ENCODE measurements around the gene MYOD1. TPM values are rescaled to one million over a fixed set of nuclear protein-coding genes. Genes with fewer than 3 reads are reported as not detected.

MYOD1 gene
- total RNA-seq, 1 experiment from 2014 or later: not detected

DNA sequence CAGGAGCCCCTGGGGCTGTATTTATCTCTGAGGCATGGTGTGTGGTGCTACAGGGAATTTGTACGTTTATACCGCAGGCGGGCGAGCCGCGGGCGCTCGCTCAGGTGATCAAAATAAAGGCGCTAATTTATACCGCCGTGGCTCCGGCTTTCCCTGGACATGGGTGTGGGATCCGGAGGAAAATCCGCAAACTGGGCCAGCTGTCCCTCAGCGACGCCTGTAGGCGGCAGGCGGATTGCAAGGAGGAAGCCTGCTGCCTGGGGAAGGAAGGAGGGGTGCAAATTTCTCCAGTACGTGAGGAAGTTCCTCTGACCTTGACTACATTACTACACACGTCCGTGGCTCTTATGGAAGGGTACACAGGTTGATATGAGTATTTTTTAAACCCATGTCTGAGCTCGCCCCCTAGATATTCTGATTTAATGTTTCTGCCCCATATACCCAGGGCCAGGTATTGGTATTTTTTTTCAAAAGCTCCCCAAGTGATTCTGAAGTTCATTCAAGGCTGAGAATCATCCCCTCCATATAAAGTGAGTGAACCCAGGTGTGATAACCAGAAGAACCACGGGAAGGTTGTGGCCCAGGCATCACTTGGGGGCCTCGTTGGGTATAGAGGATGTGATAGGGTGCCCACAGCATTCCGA is 2.8 kb downstream of the MYOD1 start:
- Histone ChIP-seq H3K36me3 (no peaks in the 10 kb centered on the region), H3K4me3 (no peak overlapping the region), H3K27me3 (no peaks in the 10 kb centered on the region; the same call in none of the 2 replicates), H3K9me3 (no peaks in the 10 kb centered on the region)
- peak; percentile 40 for DNase-seq

DNA sequence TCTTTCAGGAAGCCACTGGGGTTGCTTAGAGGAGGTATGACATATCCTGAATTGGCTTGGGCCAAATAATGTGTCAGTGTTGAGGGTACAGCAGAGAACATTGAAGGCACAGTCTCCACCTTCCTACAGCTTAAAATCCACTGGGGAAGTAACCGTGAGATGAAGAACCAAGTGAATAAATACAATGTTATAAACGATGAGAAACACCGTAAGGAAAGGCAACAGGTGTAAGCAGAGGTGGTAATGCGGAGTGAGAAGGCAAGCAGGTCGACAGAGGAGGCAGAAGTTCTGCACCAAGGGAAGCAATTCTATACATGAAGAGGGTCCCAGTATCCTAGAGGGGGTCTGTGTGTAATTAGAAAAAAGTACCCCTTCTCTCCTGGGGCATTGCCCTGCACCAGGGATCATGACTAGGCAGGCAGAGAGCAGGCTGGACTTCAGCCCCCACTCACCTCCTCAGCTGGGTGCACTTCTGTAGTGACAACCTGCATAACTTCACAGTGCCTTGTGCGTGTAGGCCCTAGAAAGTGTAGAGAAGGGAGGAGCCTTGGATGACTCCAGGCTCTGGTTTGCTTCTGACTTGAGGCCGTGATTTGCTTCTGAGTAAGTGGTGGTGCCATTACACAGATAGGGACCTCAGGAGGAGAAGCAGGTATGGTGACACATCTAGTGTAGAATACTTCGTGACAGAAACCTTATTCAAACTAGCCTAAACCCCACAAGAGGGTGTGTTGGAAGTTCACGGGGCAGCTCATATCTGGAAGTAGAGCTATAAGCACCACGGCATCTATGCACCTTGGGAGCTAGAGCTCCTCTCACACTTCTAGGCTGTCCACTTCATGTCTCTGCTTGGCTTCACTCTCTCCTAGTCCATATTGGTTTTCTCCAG is 4.9 kb downstream of the MYOD1 start:
- no peaks in the 10 kb centered on the region; the same call in none of the 2 replicates for H3K27me3 ChIP-seq

DNA sequence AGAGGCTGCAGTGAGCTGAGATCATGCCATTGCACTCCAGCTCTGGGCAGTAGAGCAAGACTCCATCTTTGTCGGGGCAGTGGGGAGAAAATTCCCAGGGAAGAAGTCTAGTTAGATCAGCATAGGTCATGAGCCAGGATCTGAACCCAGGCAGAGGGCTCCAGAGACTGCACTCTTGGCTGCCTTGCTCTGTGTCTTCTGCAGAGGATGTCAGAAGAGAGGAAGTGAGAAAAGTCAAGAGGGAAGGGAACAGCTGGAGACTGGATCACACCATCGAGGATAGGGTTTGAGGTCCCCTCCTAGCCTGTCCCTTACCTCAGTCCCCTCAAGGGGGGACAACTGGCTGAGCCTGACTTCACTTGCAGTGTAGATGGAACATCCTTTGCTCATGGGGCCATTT is 5.8 kb downstream of the MYOD1 start:
- DNase-seq: no peak
- Histone ChIP-seq H3K9me3 (no peaks in the 10 kb centered on the region), H3K27me3 (no peaks in the 10 kb centered on the region; the same call in none of the 2 replicates), H3K36me3 (no peaks in the 10 kb centered on the region), H3K4me3 (no peak overlapping the region)

More for the DNA sequence above, 4.9 kb downstream of the MYOD1 start:
- no peak overlapping the region for H3K4me3 ChIP-seq
- no peaks in the 10 kb centered on the region for H3K9me3 ChIP-seq
- no peaks in the 10 kb centered on the region for H3K36me3 ChIP-seq
- DNase-seq: no peak

DNA sequence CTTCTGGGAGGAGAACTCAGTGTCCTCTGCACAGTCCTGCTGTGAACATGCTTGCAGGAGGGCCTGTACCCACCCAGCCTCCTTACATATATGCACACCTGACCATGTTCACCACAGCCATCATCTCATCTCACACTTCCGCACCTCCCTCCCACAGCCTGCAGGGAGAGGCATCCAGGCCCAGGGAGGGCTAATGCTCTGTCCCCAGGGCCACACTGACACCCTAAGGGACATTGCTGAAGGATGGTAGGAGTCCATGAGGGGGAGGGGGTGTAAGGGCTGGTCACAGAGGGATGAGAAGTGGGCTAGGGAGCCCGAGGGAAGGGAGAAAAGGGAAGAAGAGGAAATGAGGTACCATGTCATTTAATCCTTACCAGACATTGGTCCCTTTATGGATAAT is 10.8 kb downstream of the MYOD1 start:
- Histone ChIP-seq H3K36me3 (no peaks in the 10 kb centered on the region), H3K9me3 (no peaks in the 10 kb centered on the region), H3K4me3 (no peak overlapping the region), H3K27me3 (no peaks in the 10 kb centered on the region; the same call in 1 of the 2 replicates)
- DNase-seq: no peak

DNA sequence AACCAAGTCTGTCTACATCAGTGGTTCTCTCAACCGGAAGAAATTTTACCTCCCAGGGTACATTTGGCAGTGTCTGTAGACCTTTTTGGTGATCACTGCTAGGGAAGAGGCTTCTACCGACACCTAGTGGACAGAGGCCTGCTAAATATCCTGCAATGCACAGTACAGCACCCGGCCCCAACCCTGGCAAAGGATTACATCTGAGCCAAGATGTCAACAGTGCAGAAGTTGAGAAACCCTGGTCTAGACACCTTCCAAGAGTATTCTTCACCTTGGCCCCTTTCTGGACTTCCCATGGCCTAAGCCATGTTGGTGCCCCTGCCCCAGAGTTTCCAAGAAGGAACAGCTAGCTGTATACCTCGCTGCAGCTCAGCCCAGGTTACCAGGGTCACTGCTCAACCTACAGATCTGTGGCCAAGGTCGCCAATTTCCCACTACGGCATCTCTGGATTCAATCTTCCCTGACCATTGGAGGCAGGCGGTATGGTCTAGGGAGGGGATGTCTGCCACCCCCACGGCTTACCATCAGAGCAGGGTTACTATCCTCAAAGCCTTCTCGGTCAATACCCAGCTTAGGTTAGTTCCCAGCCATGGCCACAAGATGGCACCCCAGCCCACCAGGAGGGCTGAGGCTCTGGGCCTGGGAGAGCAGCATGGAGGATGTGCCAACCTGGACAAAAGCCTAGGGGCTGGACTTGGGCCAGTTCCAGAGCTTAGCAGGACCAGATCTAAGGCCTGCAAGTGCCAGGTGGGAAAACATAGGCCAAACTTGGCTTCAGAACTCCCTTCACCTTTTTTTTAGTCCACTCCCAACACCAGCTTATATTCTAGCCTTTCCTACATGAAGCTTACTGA is 11.5 kb downstream of the MYOD1 start:
- H3K27me3 ChIP-seq: no peaks in the 10 kb centered on the region; the same call in 1 of the 2 replicates
- H3K9me3 ChIP-seq: no peaks in the 10 kb centered on the region
- no peaks in the 10 kb centered on the region for H3K36me3 ChIP-seq
- H3K4me3 ChIP-seq: no peak overlapping the region
- DNase-seq: peak; percentile 67

GRCh38 chr11:17733261-17733660 is 13.9 kb downstream of the MYOD1 start:
- Histone ChIP-seq H3K4me3 (no peak overlapping the region), H3K36me3 (no peaks in the 10 kb centered on the region), H3K27me3 (no peaks in the 10 kb centered on the region), H3K9me3 (no peaks in the 10 kb centered on the region)
- no peak for DNase-seq

DNA sequence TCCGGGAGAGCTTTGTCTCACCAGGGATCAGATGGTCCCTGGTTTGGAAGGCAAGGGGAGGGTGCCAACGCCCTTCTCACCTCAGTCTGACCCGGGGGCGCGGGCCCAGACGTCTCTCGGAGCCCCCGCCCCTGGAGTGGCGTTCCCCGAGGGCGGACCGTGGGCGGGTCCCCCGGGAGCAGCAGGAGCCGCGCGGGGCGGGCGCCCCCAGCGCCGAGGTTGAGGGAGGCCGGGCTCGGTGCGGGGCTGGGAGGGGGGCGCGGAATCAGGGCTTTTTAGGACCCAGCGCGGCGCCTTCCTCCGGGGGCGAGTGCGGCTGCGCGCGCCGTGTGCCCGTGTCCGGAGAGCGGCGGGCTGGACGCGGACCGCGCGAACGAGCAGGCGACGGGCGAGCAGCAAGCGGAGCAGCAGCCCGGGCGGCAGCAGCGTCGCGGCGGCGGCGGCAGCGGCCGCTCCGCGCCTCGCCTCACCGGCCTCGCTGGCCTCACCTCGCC is 15.1 kb downstream of the MYOD1 start, which contains the start of gene KCNC1:
Gene KCNC1 (plus strand): TSS at position 364 of the 494 bp plus-strand sequence. CDS start 1,222 bp downstream, outside the sequence.
- DNase-seq: peak; percentile 21
- H3K36me3 ChIP-seq: no peaks in the 10 kb centered on the region
- H3K9me3 ChIP-seq: no peaks in the 10 kb centered on the region
- no peaks in the 10 kb centered on the region for H3K27me3 ChIP-seq
- H3K4me3 ChIP-seq: peak within 1 kb of the TSS; percentile 21

DNA sequence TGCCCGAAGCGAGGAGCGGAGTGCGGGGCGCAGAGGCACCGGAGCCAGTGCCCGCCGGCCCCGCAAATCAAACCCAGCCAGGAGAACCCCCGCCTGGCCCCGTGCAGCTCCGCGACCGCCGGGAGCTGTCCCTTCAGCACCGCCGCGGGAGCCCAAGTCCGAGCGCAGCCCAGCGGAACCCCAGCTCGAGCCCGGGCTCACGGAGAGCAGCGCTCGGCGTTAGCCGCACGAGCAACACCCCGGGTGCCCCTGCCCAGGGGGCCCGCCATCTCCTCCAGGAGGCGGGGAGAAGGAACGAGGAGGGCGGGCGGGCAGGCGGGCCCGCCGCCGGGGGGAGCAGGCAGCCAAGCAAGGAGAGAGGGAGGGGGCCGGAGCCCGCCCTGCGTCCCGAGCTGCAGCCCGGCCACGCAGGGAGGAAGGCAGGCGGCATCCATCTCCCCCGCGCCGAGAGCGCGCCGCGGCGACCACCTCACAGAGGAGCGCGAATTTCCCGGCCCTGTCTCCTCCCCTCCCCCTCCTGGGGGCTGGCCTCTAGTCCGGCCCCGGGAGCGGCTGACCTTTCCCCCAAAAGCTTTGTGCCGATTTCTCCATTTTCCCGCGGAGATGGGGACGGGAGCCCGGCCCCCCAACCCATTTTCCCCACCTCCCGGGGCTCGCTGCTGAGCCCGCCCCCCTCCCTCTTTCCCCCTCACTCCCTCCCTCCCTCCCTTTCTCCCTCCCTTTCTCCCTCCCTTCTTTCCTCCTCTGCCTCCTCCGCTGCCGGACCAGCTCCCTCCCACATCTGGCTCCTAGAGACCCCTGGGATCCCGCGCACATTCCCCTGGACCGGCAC is 15.8 kb downstream of the MYOD1 start:
- Histone ChIP-seq H3K4me3 (peak overlapping the region; percentile 21), H3K9me3 (no peaks in the 10 kb centered on the region), H3K36me3 (no peaks in the 10 kb centered on the region), H3K27me3 (no peaks in the 10 kb centered on the region)
- peak; percentile 59 for DNase-seq

DNA sequence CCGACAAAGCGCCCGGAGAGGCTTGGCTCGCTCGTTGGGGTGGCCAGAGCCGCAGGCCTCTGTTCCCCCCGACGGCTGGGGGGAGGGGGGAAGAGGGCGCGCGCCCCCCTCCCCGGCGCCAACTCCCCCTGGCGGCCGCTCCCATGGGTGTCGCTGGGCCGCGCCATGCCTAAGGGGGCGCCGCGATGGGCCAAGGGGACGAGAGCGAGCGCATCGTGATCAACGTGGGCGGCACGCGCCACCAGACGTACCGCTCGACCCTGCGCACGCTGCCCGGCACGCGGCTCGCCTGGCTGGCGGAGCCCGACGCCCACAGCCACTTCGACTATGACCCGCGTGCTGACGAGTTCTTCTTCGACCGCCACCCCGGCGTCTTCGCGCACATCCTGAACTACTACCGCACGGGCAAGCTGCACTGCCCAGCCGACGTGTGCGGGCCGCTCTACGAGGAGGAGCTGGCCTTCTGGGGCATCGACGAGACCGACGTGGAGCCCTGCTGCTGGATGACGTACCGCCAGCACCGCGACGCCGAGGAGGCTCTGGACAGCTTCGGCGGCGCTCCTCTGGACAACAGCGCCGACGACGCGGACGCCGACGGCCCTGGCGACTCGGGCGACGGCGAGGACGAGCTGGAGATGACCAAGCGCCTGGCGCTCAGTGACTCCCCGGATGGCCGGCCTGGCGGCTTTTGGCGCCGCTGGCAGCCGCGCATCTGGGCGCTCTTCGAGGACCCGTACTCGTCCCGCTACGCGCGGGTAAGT is 16.6 kb downstream of the MYOD1 start:
- H3K4me3 ChIP-seq: no peak overlapping the region
- H3K36me3 ChIP-seq: no peaks in the 10 kb centered on the region
- no peaks in the 10 kb centered on the region for H3K9me3 ChIP-seq
- no peak for DNase-seq
- no peaks in the 10 kb centered on the region for H3K27me3 ChIP-seq

GRCh38 chr11:17736579-17736893 is 17.2 kb downstream of the MYOD1 start:
- Histone ChIP-seq H3K27me3 (no peaks in the 10 kb centered on the region), H3K36me3 (no peaks in the 10 kb centered on the region), H3K9me3 (no peaks in the 10 kb centered on the region), H3K4me3 (no peak overlapping the region)
- DNase-seq: no peak

DNA sequence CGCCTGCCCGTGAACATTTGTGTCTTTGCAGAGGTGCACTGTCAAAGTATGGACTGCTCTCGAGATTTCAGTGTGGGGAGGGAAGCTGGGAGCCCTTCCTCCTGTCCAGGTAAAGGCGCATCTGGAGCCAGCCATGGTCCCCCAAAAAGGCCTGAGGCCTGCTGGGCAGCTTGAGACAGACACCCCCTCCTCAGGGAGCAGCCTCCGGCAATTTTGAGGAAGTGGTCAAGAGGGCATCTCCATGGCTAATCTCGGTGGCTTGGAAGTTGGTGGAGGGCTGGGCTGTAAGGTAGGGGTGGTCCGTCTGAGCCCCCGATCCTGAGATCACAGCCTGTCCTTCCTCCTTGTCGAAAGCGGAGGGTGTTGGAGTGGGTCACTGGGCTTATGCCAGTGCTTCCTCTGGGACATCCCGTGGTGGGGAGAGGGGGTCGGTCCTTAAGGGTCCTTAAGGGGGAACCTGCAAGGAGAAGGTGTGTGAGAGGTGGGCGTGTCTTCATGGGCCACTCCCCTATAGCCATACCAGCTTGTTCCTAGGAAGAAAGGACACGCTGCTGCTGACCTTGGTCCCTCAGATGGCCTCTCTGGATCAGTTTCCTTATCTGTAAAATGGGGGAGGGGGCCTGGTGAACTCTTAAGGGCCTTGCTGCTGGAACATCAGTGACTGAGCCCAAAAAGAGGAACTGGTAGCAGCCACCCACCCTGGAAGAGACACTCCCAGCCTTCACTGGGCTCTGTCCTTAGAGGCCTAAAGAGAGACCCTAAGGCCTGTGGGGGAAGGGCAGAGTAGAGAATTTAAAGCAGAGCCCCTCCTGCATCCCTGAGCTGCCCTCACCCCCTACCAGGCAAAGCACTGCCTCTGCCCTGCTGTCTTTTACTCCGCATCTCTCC is 17.8 kb downstream of the MYOD1 start:
- Histone ChIP-seq H3K27me3 (no peaks in the 10 kb centered on the region), H3K36me3 (no peaks in the 10 kb centered on the region), H3K4me3 (no peak overlapping the region), H3K9me3 (no peaks in the 10 kb centered on the region)
- DNase-seq: no peak

DNA sequence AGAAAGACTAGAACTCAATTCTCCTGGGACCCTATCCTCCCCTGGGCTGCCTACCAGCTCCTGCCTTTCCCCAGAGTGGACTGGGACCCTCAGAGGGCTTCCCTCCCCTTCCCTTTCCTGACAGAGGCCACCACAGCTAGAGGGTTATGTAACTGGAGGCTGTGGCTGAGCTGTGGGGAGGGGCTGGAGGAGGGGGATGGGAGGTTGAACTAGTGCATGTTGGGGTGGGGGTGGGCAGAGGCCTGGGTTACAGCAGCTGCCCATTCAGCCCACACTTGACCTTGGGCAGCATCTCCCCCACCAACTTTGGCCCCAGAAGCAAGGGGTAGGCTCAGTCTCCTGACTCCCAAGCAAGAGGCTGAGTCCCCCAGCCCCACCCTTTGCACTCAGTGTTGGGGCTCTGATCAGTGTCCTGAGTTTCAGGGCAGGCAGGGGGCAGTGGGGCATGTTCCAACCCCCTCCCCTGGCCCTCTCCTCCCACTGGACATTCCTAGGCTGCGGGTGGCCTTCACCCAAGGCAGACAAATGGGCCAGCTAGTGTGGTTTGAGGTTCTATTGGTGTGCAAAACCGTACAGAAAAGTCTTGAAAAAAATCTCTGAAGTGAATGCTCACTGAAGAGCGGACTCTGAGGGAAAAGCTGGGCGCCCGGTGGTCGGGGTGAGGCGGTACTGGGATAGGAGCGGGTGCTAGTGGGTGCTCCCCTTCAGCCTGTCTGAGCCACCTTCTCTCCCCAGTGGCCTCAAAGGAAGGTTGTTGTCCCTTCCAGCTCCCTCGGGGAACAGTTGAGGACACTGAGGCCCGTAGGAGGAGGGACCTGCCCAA is 19.0 kb downstream of the MYOD1 start:
- DNase-seq: no peak
- H3K9me3 ChIP-seq: no peaks in the 10 kb centered on the region
- H3K4me3 ChIP-seq: no peak overlapping the region
- no peaks in the 10 kb centered on the region for H3K36me3 ChIP-seq
- H3K27me3 ChIP-seq: no peaks in the 10 kb centered on the region

DNA sequence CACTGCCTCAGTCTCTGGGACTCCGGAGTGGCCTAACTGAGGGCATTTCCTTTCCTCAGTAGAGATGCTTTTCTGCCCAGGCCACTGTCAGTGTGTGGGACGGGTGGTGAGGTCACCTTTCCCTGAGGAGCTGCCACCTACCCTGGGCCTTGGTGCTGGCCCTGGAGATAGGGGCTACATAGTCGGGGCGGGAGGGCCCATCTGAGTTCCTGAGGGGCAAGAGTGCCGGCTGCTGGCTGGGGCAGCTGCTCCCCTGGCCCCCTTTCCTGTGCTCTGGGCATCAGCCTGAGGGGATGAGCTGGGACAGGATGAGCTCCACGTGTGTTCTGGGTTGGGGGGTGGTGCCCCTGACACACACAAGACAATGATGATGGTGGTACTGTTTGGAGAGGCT is 20.6 kb downstream of the MYOD1 start:
- no peak for DNase-seq
- no peaks in the 10 kb centered on the region for H3K27me3 ChIP-seq
- no peak overlapping the region for H3K4me3 ChIP-seq
- H3K9me3 ChIP-seq: no peaks in the 10 kb centered on the region
- H3K36me3 ChIP-seq: no peaks in the 10 kb centered on the region

Data from MG63 (cell line).